SK-N-MC (cell line): ENCODE measurements around the gene SERGEF.

Experiments used
- EZH2 ChIP-seq: fragments of 200-600 bp; sonication (generic); IDR thresholded peaks from one replicate; pipeline ENCODE4 v1.6.1; 2017; ENCODE audit warnings: antibody characterized with exemption
- POLR2AphosphoS5 ChIP-seq: IDR thresholded peaks from 2 replicates; pipeline ENCODE4 v1.6.1; 2012; ENCODE audit warnings: mild to moderate bottlenecking, low read depth, low read length, borderline replicate concordance

DNA sequence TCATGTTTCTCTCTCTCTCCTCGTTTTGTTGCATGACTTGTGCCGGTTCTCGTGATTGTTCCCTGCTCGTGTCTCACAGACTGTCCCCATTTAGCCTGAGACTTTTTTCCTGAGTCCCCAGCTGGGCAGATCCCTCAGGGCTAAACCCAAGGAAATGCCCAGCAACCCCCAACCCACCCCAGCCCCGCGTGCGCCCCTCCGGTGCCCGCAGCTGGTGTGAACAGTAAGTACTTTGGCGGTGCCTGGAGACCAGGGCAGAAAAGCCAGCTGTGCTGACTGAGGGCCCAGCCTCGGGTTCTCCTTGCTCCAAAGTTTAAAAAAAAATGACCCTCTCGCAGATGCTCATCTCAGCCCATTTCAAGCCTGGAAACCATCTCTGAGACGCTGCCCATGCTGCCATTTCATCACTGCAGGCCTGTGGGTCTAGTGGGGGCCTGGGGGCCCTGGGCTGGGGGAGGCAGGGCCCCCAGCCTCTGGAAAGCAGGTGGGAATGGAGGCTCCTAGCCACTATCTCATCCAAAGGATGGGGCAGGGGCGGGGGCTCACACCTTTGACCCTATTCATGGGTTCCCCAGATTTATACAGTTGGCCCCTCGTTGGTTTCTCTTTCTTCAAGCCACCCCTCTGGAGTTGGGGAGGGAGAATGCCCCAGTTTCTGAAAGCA, 236.5 kb downstream of the SERGEF start:
- no peak for TF ChIP-seq POLR2AphosphoS5
- no peak for TF ChIP-seq EZH2
